Liver (tissue), 9 donors: ENCODE results near the gene FGFBP1. TPM values are rescaled to one million over a fixed set of nuclear protein-coding genes. Genes with fewer than 3 reads are reported as not detected.

ENCODE experiments used
- DNase-seq: peaks from one replicate; pipeline ENCODE4 v3.0.0-alpha.2; 2017; ENCODE audit warnings: low spot score
- H3K27ac ChIP-seq, 2 donors: one replicate each; pipeline ENCODE4 v1.7.0; 2013; ENCODE audit warnings: inconsistent platforms in 2 of 2, low read length in 2 of 2, control low read depth in 1 of 2, low read depth in 1 of 2, mild to moderate bottlenecking in 1 of 2
- H3K27me3 ChIP-seq, 4 donors: one replicate each; pipeline versions ENCODE4 v1.6.1 to v1.7.0; 2013; ENCODE audit warnings: low read length in 3 of 4, inconsistent platforms in 1 of 4, mild to moderate bottlenecking in 1 of 4, moderate library complexity in 1 of 4; ENCODE audit not compliant: control insufficient read depth in 4 of 4, insufficient read depth in 4 of 4
- H3K36me3 ChIP-seq, 4 donors: one replicate each; pipeline versions ENCODE4 v1.6.1 to v1.7.0; 2013; ENCODE audit warnings: low read length in 3 of 4, mild to moderate bottlenecking in 3 of 4, low read depth in 1 of 4, moderate library complexity in 1 of 4; ENCODE audit not compliant: control insufficient read depth in 4 of 4, insufficient read depth in 3 of 4
- H3K4me1 ChIP-seq, 4 donors: one replicate each; pipeline versions ENCODE4 v1.6.1 to v1.7.0; 2013; ENCODE audit warnings: low read length in 3 of 4, mild to moderate bottlenecking in 3 of 4, moderate library complexity in 1 of 4; ENCODE audit not compliant: control insufficient read depth in 4 of 4, insufficient read depth in 4 of 4
- H3K4me3 ChIP-seq, 3 donors: one replicate each; pipeline versions ENCODE4 v1.6.1 to v1.7.0; 2013; ENCODE audit warnings: low read length in 3 of 3, control low read depth in 1 of 3, low read depth in 1 of 3, mild to moderate bottlenecking in 1 of 3
- H3K9ac ChIP-seq, 2 donors: one replicate each; pipeline ENCODE4 v1.7.0; 2013; ENCODE audit warnings: low read length in 2 of 2, mild to moderate bottlenecking in 2 of 2, moderate library complexity in 2 of 2, control low read depth in 1 of 2, low read depth in 1 of 2
- H3K9me3 ChIP-seq, 4 donors: one replicate each; pipeline versions ENCODE4 v1.6.1 to v1.7.0; 2013; ENCODE audit warnings: low read length in 3 of 4; ENCODE audit not compliant: control insufficient read depth in 4 of 4
- ATF3 ChIP-seq: IDR thresholded peaks from 2 replicates; pipeline ENCODE4 v1.6.1; 2016; ENCODE audit warnings: antibody characterized with exemption
- CTCF ChIP-seq: fragments of 150-350 bp; IDR thresholded peaks from 2 replicates; pipeline ENCODE4 v1.5.1; 2017; ENCODE audit warnings: improper control_type of control experiment, low read depth, low read length; ENCODE audit not compliant: missing input control
- EGR1 ChIP-seq, 2 donors: IDR thresholded peaks; 2 replicates each; pipeline ENCODE4 v1.6.1; 2016 to 2018; ENCODE audit warnings: antibody characterized with exemption in 2 of 2, low read depth in 2 of 2
- FOXA1 ChIP-seq: IDR thresholded peaks from 2 replicates; pipeline ENCODE4 v1.6.1; 2016; ENCODE audit warnings: antibody characterized with exemption
- FOXA2 ChIP-seq: IDR thresholded peaks from 2 replicates; pipeline ENCODE4 v1.6.1; 2016; ENCODE audit warnings: antibody characterized with exemption
- HNF4A ChIP-seq, 2 donors: conservative IDR thresholded peaks; 2 replicates each; pipeline ENCODE4 v1.6.1; 2016; ENCODE audit warnings: antibody characterized with exemption in 2 of 2, mild to moderate bottlenecking in 2 of 2
- HNF4G ChIP-seq: IDR thresholded peaks from 2 replicates; pipeline ENCODE4 v1.6.1; 2016; ENCODE audit warnings: antibody characterized with exemption
- JUND ChIP-seq, 2 donors: IDR thresholded peaks; 2 replicates each; pipeline ENCODE4 v1.6.1; 2016; ENCODE audit warnings: antibody characterized with exemption in 2 of 2
- MAX ChIP-seq: IDR thresholded peaks from 2 replicates; pipeline ENCODE4 v1.6.1; 2016; ENCODE audit warnings: antibody characterized with exemption
- NR2F2 ChIP-seq: IDR thresholded peaks from 2 replicates; pipeline ENCODE4 v1.6.1; 2016; ENCODE audit warnings: antibody characterized with exemption
- RAD21 ChIP-seq, 2 donors: IDR thresholded peaks; 2 replicates each; pipeline ENCODE4 v1.6.1; 2016; ENCODE audit warnings: antibody characterized with exemption in 2 of 2, mild to moderate bottlenecking in 2 of 2
- REST ChIP-seq: IDR thresholded peaks from 2 replicates; pipeline ENCODE4 v1.6.1; 2016; ENCODE audit warnings: antibody characterized with exemption, mild to moderate bottlenecking
- RXRA ChIP-seq, 2 donors: IDR thresholded peaks; 2 replicates each; pipeline ENCODE4 v1.6.1; 2017 to 2018; ENCODE audit warnings: antibody characterized with exemption in 2 of 2, mild to moderate bottlenecking in 1 of 2
- SP1 ChIP-seq: IDR thresholded peaks from 2 replicates; pipeline ENCODE4 v1.6.1; 2018; ENCODE audit warnings: antibody characterized with exemption, mild to moderate bottlenecking
- TAF1 ChIP-seq: conservative IDR thresholded peaks from 2 replicates; pipeline ENCODE4 v1.6.1; 2016; ENCODE audit warnings: antibody characterized with exemption, mild to moderate bottlenecking
- YY1 ChIP-seq: IDR thresholded peaks from 2 replicates; pipeline ENCODE4 v1.6.1; 2016; ENCODE audit warnings: antibody characterized with exemption, mild to moderate bottlenecking
- ZBTB33 ChIP-seq: IDR thresholded peaks from 2 replicates; pipeline ENCODE4 v1.6.1; 2016; ENCODE audit warnings: antibody characterized with exemption
- WGBS: extraction: QIAGEN DNeasy Blood & Tissue Kit; methylation state at CpG from one replicate; pipeline ENCODE4 v1.1.7; 2013; 5-methylcytosine and 5-hydroxymethylcytosine counted together
- polyA plus RNA-seq, 2 donors: library from polyadenylated mRNA; stranded (reverse) in 1 of 2; unstranded in 1 of 2; fragments of 200-250 nt in 1 of 2; fragments of >200 nt in 1 of 2; fragmentation: Nextera tagmentation in 1 of 2; extraction: Ambion mirVana in 1 of 2; gene quantifications; one replicate each; pipeline versions ENCODE4 v1.2.1 to v1.2.3, GENCODE V29; 2013 to 2015
- total RNA-seq, 2 donors: library from RNA; depleted of rRNA; stranded (reverse); fragments of >200 nt; gene quantifications; one replicate each; pipeline ENCODE4 v1.2.3, GENCODE V29; 2014
- donor health status: healthy.
- donor health status: healthy.
- donor health status: healthy.
- donor health status: healthy.
- donor health status: healthy.

FGFBP1 gene
- total and polyA plus RNA-seq, 4 donors = not detected

- Histone ChIP-seq H3K27me3 (no peaks in the 10 kb centered on the region), H3K36me3 (no peaks in the 10 kb centered on the region), H3K4me1 (no peaks in the 10 kb centered on the region), H3K9me3 (peaks cover 0 to 2% (median 0%) of the 10 kb centered on the region in 4 donors), H3K4me3 (no peak overlapping the region), H3K27ac (no peak overlapping the region), H3K9ac (no peak overlapping the region)
- no peak for DNase-seq
- no peak for TF ChIP-seq NR2F2
- no peak for TF ChIP-seq HNF4G
- TF ChIP-seq FOXA1 = no peak
- TF ChIP-seq TAF1 = no peak
- TF ChIP-seq EGR1 (IDR thresholded peaks at IDR 0.05; ENCODE audit: low read depth in 2 of 2) = no peak
- TF ChIP-seq ATF3 = no peak
- TF ChIP-seq HNF4A (conservative IDR thresholded peaks at IDR 0.05) = no peak
- no peak for TF ChIP-seq CTCF
- no peak for TF ChIP-seq RAD21 (IDR thresholded peaks at IDR 0.05)
- no peak for TF ChIP-seq SP1
- TF ChIP-seq RXRA (IDR thresholded peaks at IDR 0.05) = no peak
- no peak for TF ChIP-seq FOXA2
- no peak for TF ChIP-seq ZBTB33
- TF ChIP-seq JUND (IDR thresholded peaks at IDR 0.05) = no peak
- TF ChIP-seq YY1 = no peak
- no peak for TF ChIP-seq MAX
- WGBS = 85% methylated on average over 11 of the region's 11 CpGs
Observed at GRCh38 chr4:15968551-15969300, 30.2 kb upstream of the FGFBP1 start.

- no peak overlapping the region for H3K9ac ChIP-seq
- no peak overlapping the region for H3K4me3 ChIP-seq
- no peak overlapping the region for H3K27ac ChIP-seq
- no peaks in the 10 kb centered on the region for H3K4me1 ChIP-seq
- no peaks in the 10 kb centered on the region for H3K36me3 ChIP-seq
- H3K27me3 ChIP-seq = no peaks in the 10 kb centered on the region
- peaks cover 0 to 2% (median 0%) of the 10 kb centered on the region in 4 donors for H3K9me3 ChIP-seq
- 85% methylated on average over 5 of the region's 5 CpGs for WGBS
- no peak for DNase-seq
- TF ChIP-seq EGR1 (IDR thresholded peaks at IDR 0.05; ENCODE audit: low read depth in 2 of 2) (no peak), HNF4A (conservative IDR thresholded peaks at IDR 0.05) (no peak), NR2F2 (no peak), TAF1 (no peak), SP1 (no peak), FOXA2 (no peak), CTCF (no peak), RXRA (IDR thresholded peaks at IDR 0.05) (no peak), YY1 (no peak), HNF4G (no peak), REST (no peak), JUND (IDR thresholded peaks at IDR 0.05) (no peak), ZBTB33 (no peak), ATF3 (no peak), MAX (no peak)
Observed at GRCh38 chr4:15965325-15965724, 26.8 kb upstream of the FGFBP1 start.
